Activated effector memory CD4-positive, alpha-beta T cell treated with Interleukin-2 at 50 U/mL for 16 hours (primary cell): ENCODE measurements around the gene KRT36.

Source experiments
- DNase-seq: peaks from one replicate; pipeline ENCODE4 v3.0.0-alpha.2; 2020

The KRT36 gene

GRCh38 chr17:41489531-41489930, at the start of gene KRT36:
Gene KRT36, minus strand, starts transcription at chr17:41489910. Its CDS starts 46 bp downstream, at chr17:41489864.
- no peak for DNase-seq

GRCh38 chr17:41539071-41539492, 49.4 kb upstream of the KRT36 start:
- DNase-seq, result no peak

GRCh38 chr17:41538565-41538991, 48.9 kb upstream of the KRT36 start:
- DNase-seq, result no peak

GRCh38 chr17:41537990-41538389, 48.3 kb upstream of the KRT36 start:
- DNase-seq, result no peak

GRCh38 chr17:41537614-41537954, 47.9 kb upstream of the KRT36 start:
- no peak for DNase-seq

DNA sequence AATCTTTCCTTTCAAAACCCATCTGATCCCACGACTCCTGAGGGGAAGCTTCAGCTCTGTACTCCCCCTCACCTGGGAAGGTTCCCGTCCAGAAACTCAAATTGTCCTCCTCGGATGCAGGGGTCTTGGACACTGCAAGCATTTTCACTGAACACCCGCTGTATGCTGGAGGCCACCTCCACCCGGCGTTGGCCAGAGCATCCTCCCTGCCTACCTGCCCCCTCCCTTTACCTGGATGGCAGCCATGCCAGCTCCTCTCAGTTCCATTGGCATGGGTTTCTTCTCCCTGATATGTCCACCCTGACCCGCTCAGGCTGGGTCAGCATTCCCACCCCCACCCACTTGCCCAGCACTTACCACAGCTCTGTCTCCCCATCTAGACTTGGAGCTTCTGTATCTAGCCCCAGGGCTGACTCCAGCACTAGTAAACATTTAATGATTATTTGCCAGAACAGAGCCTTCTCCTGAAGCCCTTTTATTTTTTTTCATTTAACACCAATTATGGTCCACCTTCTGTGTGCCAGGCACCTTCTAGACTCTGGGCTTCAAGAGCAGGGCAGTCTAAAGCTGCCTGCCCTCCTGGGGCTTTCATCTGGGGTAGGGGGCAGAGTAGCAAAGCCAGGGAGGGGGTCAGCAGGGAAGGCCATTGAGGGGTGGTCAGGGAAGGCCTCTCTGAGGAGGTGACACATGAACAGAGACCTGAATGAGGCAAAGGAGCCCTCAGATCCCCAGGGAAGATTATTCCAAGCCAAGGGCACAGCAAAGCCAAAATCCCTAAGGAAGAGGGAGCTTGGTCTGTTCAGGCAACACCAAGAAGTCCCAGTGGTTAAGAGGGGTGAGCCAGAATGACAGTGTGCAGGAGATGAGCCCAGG, 47.3 kb upstream of the KRT36 start:
- no peak for DNase-seq

GRCh38 chr17:41535764-41536481, 46.2 kb upstream of the KRT36 start:
- no peak for DNase-seq

DNA sequence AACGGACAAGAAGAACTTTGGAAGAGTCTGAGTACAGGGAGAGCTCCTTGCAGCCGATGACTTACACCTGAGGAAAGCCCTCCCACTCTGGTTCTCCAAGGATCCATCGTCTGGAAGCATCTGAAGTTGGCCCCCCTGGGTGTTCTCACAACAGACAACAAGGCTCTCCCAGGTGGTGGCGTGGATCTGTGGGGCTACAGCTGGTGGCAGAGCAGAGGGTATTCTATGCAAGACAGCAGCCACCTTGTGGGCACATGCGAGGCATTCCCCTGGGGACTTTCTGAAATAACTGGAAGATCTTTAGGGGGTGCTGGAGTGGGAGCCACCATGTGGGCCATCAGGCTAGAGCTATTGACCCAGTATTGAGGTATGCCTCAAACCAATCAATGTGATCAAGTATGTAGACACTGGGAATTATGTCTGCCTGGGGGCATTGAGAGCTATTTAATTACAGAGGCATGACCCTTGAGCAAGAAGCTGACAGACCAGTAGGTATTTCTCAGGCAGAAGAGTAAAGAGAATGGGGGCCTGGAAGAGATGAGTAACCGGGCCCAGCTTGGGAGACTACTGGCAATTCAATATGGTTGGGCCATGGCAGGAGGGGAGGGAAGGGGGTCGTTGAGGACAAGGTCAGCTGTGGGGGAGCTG, 45.3 kb upstream of the KRT36 start:
- DNase-seq, result no peak

- DNase-seq, result no peak
These were observed 43.9 kb upstream of the KRT36 start for GRCh38 chr17:41533613-41534012.

DNA sequence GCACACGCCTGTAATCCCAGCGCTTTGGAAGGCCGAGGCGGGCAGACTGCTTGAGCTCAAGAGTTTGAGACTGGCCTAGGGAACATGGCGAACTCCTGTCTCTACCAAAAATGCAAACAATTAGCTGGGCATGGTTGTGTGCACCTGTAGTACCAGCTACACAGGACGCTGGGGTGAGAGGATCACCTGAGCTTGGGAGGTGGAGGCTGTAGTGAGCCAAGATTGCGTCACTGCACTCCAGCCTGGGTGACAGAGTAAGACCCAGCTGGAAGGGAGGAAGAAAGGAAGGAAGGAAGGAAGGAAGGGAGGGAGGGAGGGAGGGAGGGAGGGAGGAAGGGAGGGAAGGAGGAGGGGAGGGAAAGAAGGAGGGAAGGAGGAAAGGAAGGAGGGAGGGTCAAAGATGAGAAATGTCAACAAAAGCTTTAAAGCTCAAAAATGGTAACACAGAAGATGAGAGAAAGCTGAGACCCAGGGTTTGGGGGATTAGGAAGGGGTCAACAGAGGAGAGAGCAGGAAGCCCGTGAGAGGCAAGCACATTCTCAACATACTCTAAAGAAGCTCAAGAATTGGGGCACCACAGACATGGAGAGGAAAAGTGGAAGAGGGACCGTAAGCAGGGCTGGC, 43.3 kb upstream of the KRT36 start:
- no peak for DNase-seq

- DNase-seq, result no peak
These were observed 42.3 kb upstream of the KRT36 start for GRCh38 chr17:41531993-41532392.

DNA sequence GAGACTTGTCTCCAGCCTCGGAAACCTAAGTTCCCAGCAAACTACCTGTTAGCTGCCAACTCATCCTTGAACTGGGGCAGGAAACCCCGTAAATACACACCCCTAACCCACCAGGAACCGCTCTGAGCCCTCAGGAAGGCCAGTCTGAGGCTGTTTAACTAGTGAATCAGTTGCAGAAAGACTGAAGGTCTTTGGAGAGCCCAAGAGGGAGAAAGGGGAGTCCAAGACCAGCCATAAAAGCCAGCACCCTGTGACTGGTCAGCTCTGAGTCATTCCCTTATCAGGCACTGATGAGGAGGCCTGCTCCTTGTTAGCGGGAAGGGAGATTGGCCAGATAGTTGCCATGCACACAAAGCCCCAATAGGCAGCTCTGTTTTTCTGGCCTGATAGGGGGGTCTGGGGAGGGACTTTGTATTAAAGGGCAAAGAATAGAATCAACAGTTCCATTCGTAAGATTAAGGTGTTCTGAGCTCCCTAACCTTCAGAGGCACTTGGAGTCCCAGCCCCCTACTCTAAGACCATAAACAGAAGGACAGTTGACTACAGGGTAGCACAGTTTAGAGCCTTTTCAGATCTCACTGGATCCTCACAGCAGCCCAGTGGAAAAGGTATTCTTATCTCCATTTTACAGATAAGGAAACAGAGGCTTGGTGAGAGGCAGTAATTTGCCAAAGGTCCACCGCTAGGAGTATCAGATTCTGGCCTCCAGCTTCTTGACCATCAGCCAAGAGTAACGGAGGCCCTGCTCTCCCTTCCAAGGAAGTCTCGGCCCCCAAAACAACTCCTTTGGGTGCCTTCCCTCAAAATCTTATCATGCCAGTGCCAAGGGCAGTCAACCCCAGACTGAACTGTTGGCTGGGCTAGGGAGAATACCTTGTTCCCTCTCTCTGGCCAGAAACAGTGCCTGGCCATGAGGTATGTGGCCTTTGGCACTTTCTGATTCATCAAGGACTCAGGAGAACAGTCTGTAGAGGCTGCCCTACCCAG, 40.6 kb upstream of the KRT36 start:
- no peak for DNase-seq

DNA sequence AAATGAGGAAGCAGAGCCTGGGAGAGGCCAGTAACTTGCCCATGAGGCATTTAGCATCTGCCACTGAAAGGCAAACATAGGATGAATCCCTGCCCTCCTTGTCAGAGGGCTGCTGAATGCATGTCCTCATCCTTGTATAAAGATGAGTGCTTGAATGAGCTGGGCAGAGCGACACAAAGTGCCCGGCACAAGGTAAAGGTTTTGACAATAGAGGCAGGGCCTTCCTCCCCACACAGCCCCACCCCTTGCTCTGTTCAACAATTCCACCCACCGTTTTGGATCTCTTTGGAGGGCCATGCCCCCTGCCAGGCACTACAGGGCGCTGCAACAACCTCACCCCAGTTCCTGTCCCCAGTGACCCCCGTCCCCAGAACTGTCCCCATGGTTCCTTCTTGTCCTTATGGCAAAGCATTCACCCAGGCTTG, 39.8 kb upstream of the KRT36 start:
- DNase-seq, result no peak

- DNase-seq, result no peak
These were observed 39.2 kb upstream of the KRT36 start for GRCh38 chr17:41528959-41529353.

DNA sequence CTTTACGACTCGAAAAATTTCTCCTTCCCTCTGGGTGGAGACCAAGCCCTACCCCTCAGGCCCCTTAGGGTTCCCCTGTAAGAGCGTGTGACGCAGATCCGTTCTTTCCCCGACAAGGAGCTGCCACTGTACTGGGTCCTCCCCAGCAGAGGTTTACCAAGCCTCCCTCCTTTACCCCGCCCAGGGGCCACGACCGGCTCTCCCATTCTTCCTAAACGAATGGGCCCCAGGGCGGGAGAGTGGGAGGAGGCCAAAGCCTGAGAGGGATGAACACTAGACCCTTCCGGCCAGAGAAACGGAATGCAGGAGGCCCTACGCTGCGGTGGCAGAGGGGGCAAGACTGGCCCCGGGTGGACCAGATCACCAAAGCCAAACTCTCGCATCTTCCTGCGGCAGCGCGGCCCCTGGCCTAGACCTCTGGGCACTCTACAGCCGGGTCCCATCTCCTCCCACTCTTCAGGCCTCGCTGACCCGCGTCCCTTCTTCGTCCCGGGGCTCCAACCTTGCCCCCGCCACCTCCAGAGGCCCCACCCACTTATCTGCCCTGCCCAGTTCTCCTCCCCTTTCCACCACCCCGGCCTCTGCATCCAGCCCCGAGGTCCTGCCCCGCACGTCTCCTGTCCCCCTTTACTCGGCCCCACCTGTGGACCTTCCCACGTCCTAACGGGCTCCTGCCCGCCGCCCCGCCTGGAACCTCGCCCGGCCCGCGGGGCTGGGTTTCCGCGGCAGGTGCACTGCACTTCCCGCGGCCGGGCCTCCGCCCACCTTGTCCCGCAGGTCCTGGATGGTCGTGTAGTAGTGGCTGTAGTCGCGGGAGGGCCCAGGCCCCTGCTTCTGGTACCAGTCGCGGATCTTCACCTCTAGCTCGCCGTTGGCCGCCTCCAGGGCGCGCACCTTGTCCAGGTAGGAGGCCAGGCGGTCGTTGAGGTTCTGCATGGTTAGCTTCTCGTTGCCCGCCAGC, 37.6 kb upstream of the KRT36 start:
- no peak for DNase-seq

- no peak for DNase-seq
These were observed 34.6 kb upstream of the KRT36 start for GRCh38 chr17:41524261-41524660.

- DNase-seq, result no peak
These were observed 34.1 kb upstream of the KRT36 start for GRCh38 chr17:41523787-41524186.

GRCh38 chr17:41523225-41523593, 33.5 kb upstream of the KRT36 start:
- no peak for DNase-seq

DNA sequence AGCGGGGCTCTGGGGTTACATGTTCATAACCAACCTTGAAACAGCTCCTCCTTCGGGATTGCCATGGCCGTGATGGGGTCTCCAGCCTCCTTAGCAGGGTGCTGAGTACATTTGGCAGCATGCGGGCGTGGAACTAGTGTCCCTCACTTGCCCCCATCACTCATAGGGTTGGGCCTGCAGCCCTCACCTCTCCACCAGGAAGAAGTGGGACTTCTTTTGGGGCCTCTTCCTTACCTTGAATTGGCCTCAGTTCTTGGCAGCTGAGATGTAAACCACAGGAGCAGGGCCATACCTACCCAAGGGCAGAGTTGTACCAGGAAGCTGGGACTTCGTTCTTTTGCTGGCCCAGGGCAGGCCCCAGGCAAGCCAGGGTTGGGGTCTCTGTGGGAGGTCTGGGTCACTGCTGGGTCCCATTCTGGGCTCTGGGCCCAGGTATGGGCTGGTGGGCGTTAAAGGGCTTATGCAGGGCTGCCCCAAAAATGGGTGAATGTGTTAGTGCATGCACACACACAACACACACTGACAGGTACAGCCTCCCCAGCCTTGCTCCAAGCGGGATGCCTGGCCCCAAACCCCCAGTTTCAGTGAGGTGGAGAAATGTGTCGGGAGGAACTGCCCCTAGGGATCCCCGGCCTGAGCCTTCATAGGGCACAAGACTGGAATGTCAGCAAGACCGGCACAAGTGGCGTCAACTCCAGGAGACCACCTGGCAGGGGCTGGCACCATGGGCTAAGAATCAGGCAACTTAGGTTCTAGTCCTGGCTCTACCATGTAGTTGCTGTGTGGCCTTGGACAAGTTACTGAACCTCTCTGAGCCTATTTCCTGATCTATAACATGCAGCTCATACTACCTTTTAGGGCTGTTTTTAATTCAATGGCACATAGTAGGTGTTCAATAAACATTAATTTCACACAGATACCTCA, 32.9 kb upstream of the KRT36 start:
- no peak for DNase-seq
